ENCODE measurements around the gene PGGHG.

Gene PGGHG

GRCh38 chr11:292211-293121 lies 3.5 kb downstream of the PGGHG start:
- Histone ChIP-seq H3K4me3 (ENCODE audit: low read depth in 1 of 5, low read length in 5 of 5) (no peak overlapping the region), H3K36me3 (ENCODE audit: control insufficient read depth in 5 of 5, insufficient read depth in 5 of 5, low read length in 5 of 5) (peaks cover 0 to 42% (median 13%) of the 10 kb centered on the region in 5 donors), H3K4me1 (ENCODE audit: control insufficient read depth in 5 of 5, insufficient read depth in 5 of 5, low read length in 5 of 5) (peaks cover 0 to 28% (median 20%) of the 10 kb centered on the region in 5 donors), H3K9me3 (ENCODE audit: control insufficient read depth in 5 of 5, low read length in 5 of 5) (no peaks in the 10 kb centered on the region), H3K9ac (ENCODE audit: low read length in 5 of 5) (no peak overlapping the region), H3K27me3 (ENCODE audit: control insufficient read depth in 5 of 5, insufficient read depth in 4 of 5, low read length in 5 of 5) (peaks cover 5 to 24% (median 19%) of the 10 kb centered on the region in 5 donors), H3K27ac (ENCODE audit: low read depth, low read length) (no peak overlapping the region)

- no peaks in the 10 kb centered on the region for H3K9me3 ChIP-seq (ENCODE audit: control insufficient read depth in 5 of 5, low read length in 5 of 5)
- peaks cover 0 to 42% (median 13%) of the 10 kb centered on the region in 5 donors for H3K36me3 ChIP-seq (ENCODE audit: control insufficient read depth in 5 of 5, insufficient read depth in 5 of 5, low read length in 5 of 5)
- H3K9ac ChIP-seq (ENCODE audit: low read length in 5 of 5): no peak overlapping the region
- H3K27ac ChIP-seq (ENCODE audit: low read depth, low read length): no peak overlapping the region
- H3K4me3 ChIP-seq (ENCODE audit: low read depth in 1 of 5, low read length in 5 of 5): no peak overlapping the region
- peaks cover 9 to 28% (median 20%) of the 10 kb centered on the region in 5 donors for H3K27me3 ChIP-seq (ENCODE audit: control insufficient read depth in 5 of 5, insufficient read depth in 4 of 5, low read length in 5 of 5)
- peaks cover 2 to 29% (median 22%) of the 10 kb centered on the region in 5 donors for H3K4me1 ChIP-seq (ENCODE audit: control insufficient read depth in 5 of 5, insufficient read depth in 5 of 5, low read length in 5 of 5)
Measured at GRCh38 chr11:293271-293851, 4.4 kb downstream of the PGGHG start.

- Histone ChIP-seq H3K27ac (ENCODE audit: low read depth, low read length) (no peak overlapping the region), H3K9me3 (ENCODE audit: control insufficient read depth in 5 of 5, low read length in 5 of 5) (no peaks in the 10 kb centered on the region), H3K27me3 (ENCODE audit: control insufficient read depth in 5 of 5, insufficient read depth in 4 of 5, low read length in 5 of 5) (peaks cover 11 to 34% (median 25%) of the 10 kb centered on the region in 5 donors), H3K4me1 (ENCODE audit: control insufficient read depth in 5 of 5, insufficient read depth in 5 of 5, low read length in 5 of 5) (peaks cover 0 to 26% (median 21%) of the 10 kb centered on the region in 5 donors), H3K9ac (ENCODE audit: low read length in 5 of 5) (no peak overlapping the region), H3K4me3 (ENCODE audit: low read depth in 1 of 5, low read length in 5 of 5) (no peak overlapping the region), H3K36me3 (ENCODE audit: control insufficient read depth in 5 of 5, insufficient read depth in 5 of 5, low read length in 5 of 5) (peaks cover 0 to 42% (median 13%) of the 10 kb centered on the region in 5 donors)
Measured at GRCh38 chr11:293852-294661, 5.1 kb downstream of the PGGHG start.

- Histone ChIP-seq H3K27ac (ENCODE audit: low read depth, low read length) (no peak overlapping the region), H3K4me1 (ENCODE audit: control insufficient read depth in 5 of 5, insufficient read depth in 5 of 5, low read length in 5 of 5) (peaks cover 0 to 22% (median 16%) of the 10 kb centered on the region in 5 donors), H3K36me3 (ENCODE audit: control insufficient read depth in 5 of 5, insufficient read depth in 5 of 5, low read length in 5 of 5) (peaks cover 0 to 42% (median 13%) of the 10 kb centered on the region in 5 donors), H3K4me3 (ENCODE audit: low read depth in 1 of 5, low read length in 5 of 5) (no peak overlapping the region), H3K27me3 (ENCODE audit: control insufficient read depth in 5 of 5, insufficient read depth in 4 of 5, low read length in 5 of 5) (peaks cover 15 to 38% (median 30%) of the 10 kb centered on the region in 5 donors), H3K9ac (ENCODE audit: low read length in 5 of 5) (no peak overlapping the region), H3K9me3 (ENCODE audit: control insufficient read depth in 5 of 5, low read length in 5 of 5) (no peaks in the 10 kb centered on the region)
Measured at GRCh38 chr11:294780-295179, 5.9 kb downstream of the PGGHG start.

- Histone ChIP-seq H3K4me1 (ENCODE audit: control insufficient read depth in 5 of 5, insufficient read depth in 5 of 5, low read length in 5 of 5) (peaks cover 0 to 24% (median 13%) of the 10 kb centered on the region in 5 donors), H3K27me3 (ENCODE audit: control insufficient read depth in 5 of 5, insufficient read depth in 4 of 5, low read length in 5 of 5) (peaks cover 19 to 45% (median 37%) of the 10 kb centered on the region in 5 donors), H3K4me3 (ENCODE audit: low read depth in 1 of 5, low read length in 5 of 5) (no peak overlapping the region), H3K27ac (ENCODE audit: low read depth, low read length) (no peak overlapping the region), H3K9me3 (ENCODE audit: control insufficient read depth in 5 of 5, low read length in 5 of 5) (no peaks in the 10 kb centered on the region), H3K9ac (ENCODE audit: low read length in 5 of 5) (no peak overlapping the region), H3K36me3 (ENCODE audit: control insufficient read depth in 5 of 5, insufficient read depth in 5 of 5, low read length in 5 of 5) (peaks cover 0 to 42% (median 13%) of the 10 kb centered on the region in 5 donors)
Measured at GRCh38 chr11:295351-296170, 6.6 kb downstream of the PGGHG start.

GRCh38 chr11:296171-297050 lies 7.5 kb downstream of the PGGHG start:
- no peaks in the 10 kb centered on the region for H3K9me3 ChIP-seq (ENCODE audit: control insufficient read depth in 5 of 5, low read length in 5 of 5)
- no peak overlapping the region for H3K9ac ChIP-seq (ENCODE audit: low read length in 5 of 5)
- peaks cover 0 to 33% (median 13%) of the 10 kb centered on the region in 5 donors for H3K36me3 ChIP-seq (ENCODE audit: control insufficient read depth in 5 of 5, insufficient read depth in 5 of 5, low read length in 5 of 5)
- H3K4me3 ChIP-seq (ENCODE audit: low read depth in 1 of 5, low read length in 5 of 5): no peak overlapping the region
- H3K27ac ChIP-seq (ENCODE audit: low read depth, low read length): no peak overlapping the region
- H3K27me3 ChIP-seq (ENCODE audit: control insufficient read depth in 5 of 5, insufficient read depth in 4 of 5, low read length in 5 of 5): peaks cover 19 to 45% (median 37%) of the 10 kb centered on the region in 5 donors
- H3K4me1 ChIP-seq (ENCODE audit: control insufficient read depth in 5 of 5, insufficient read depth in 5 of 5, low read length in 5 of 5): peaks cover 0 to 24% (median 13%) of the 10 kb centered on the region in 5 donors

GRCh38 chr11:297051-297585 lies 8.2 kb downstream of the PGGHG start:
- H3K4me3 ChIP-seq (ENCODE audit: low read depth in 1 of 5, low read length in 5 of 5): peak overlapping the region in 1 of 5 donors; percentile 6
- peaks cover 19 to 45% (median 37%) of the 10 kb centered on the region in 5 donors for H3K27me3 ChIP-seq (ENCODE audit: control insufficient read depth in 5 of 5, insufficient read depth in 4 of 5, low read length in 5 of 5)
- peaks cover 0 to 24% (median 13%) of the 10 kb centered on the region in 5 donors for H3K4me1 ChIP-seq (ENCODE audit: control insufficient read depth in 5 of 5, insufficient read depth in 5 of 5, low read length in 5 of 5)
- no peak overlapping the region for H3K9ac ChIP-seq (ENCODE audit: low read length in 5 of 5)
- peaks cover 0 to 28% (median 13%) of the 10 kb centered on the region in 5 donors for H3K36me3 ChIP-seq (ENCODE audit: control insufficient read depth in 5 of 5, insufficient read depth in 5 of 5, low read length in 5 of 5)
- no peak overlapping the region for H3K27ac ChIP-seq (ENCODE audit: low read depth, low read length)
- no peaks in the 10 kb centered on the region for H3K9me3 ChIP-seq (ENCODE audit: control insufficient read depth in 5 of 5, low read length in 5 of 5)

GRCh38 chr11:297586-298405 lies 8.9 kb downstream of the PGGHG start:
- Histone ChIP-seq H3K9me3 (ENCODE audit: control insufficient read depth in 5 of 5, low read length in 5 of 5) (no peaks in the 10 kb centered on the region), H3K36me3 (ENCODE audit: control insufficient read depth in 5 of 5, insufficient read depth in 5 of 5, low read length in 5 of 5) (peaks cover 0 to 22% (median 9%) of the 10 kb centered on the region in 5 donors), H3K9ac (ENCODE audit: low read length in 5 of 5) (no peak overlapping the region), H3K27me3 (ENCODE audit: control insufficient read depth in 5 of 5, insufficient read depth in 4 of 5, low read length in 5 of 5) (peaks cover 19 to 45% (median 37%) of the 10 kb centered on the region in 5 donors), H3K4me1 (ENCODE audit: control insufficient read depth in 5 of 5, insufficient read depth in 5 of 5, low read length in 5 of 5) (peaks cover 0 to 24% (median 13%) of the 10 kb centered on the region in 5 donors), H3K4me3 (ENCODE audit: low read depth in 1 of 5, low read length in 5 of 5) (peak overlapping the region in 1 of 5 donors; percentile 6), H3K27ac (ENCODE audit: low read depth, low read length) (no peak overlapping the region)

All from subcutaneous abdominal adipose tissue (tissue), 5 donors.